ENCODE data around the gene ROBO1.

The ROBO1 gene

DNA sequence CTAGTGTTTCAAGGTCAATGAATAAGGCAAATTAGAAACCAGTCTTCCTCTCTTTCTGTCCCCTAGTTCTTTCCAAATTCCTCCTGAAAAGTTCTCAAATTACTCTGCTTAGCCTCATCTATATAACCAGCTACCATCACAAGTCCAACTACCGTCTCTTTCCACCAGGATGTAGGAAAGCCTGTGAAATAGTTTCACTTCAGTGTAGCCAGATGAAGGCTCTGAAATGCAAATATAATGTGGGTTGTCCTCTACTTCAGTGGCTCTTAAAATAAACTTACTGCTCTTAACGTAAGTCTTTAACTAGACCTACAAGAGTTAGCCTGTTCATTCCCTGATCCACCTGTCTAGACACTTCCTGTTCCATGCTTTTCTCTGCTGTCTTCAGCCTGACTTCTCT, 827.7 kb downstream of the ROBO1 start:
- H2AFZ ChIP-seq (ENCODE audit: low read depth): no peak overlapping the region
- no peak overlapping the region for H3K4me3 ChIP-seq (IDR thresholded peaks at IDR 0.05; ENCODE audit: insufficient read depth, low read depth, low read length)
- no peaks in the 10 kb centered on the region for H3K79me2 ChIP-seq (ENCODE audit: insufficient read depth, low read depth)
- TF ChIP-seq, protein P1, sequence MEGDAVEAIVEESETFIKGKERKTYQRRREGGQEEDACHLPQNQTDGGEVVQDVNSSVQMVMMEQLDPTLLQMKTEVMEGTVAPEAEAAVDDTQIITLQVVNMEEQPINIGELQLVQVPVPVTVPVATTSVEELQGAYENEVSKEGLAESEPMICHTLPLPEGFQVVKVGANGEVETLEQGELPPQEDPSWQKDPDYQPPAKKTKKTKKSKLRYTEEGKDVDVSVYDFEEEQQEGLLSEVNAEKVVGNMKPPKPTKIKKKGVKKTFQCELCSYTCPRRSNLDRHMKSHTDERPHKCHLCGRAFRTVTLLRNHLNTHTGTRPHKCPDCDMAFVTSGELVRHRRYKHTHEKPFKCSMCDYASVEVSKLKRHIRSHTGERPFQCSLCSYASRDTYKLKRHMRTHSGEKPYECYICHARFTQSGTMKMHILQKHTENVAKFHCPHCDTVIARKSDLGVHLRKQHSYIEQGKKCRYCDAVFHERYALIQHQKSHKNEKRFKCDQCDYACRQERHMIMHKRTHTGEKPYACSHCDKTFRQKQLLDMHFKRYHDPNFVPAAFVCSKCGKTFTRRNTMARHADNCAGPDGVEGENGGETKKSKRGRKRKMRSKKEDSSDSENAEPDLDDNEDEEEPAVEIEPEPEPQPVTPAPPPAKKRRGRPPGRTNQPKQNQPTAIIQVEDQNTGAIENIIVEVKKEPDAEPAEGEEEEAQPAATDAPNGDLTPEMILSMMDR (conservative IDR thresholded peaks at IDR 0.05; ENCODE audit: low read depth, low read length): no peak
- H3K27ac ChIP-seq: no peak overlapping the region
- no peaks in the 10 kb centered on the region for H4K20me1 ChIP-seq (ENCODE audit: insufficient read depth)
- no peaks in the 10 kb centered on the region for H3K27me3 ChIP-seq (ENCODE audit: insufficient read depth, low read depth)
- H3K36me3 ChIP-seq (ENCODE audit: insufficient read depth): no peaks in the 10 kb centered on the region
- no peak overlapping the region for H3K4me2 ChIP-seq
- no peaks in the 10 kb centered on the region for H3K4me1 ChIP-seq (ENCODE audit: low read depth, poor library complexity, severe bottlenecking)
- H3K9ac ChIP-seq: no peak overlapping the region

DNA sequence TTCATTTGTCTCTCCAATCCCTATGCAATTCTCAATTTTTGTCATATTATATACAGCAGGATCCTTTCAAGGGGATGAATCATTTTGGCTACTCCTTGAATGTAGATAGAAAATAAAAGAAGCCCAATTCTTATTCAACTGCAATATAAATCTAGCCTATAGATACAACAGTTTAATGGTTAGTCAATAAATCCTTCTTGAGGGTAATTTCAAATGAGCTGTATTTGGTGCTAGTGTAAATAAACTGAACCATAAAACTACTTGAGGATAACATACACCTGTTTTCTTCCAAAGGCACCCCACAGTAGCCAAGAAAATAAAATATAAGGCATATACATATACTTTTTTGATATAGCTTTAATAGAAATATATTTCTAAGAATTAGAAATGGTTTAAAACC, 830.3 kb downstream of the ROBO1 start:
- no peak overlapping the region for H3K4me3 ChIP-seq (IDR thresholded peaks at IDR 0.05; ENCODE audit: insufficient read depth, low read depth, low read length)
- no peak overlapping the region for H3K9ac ChIP-seq
- H3K79me2 ChIP-seq (ENCODE audit: insufficient read depth, low read depth): no peaks in the 10 kb centered on the region
- H4K20me1 ChIP-seq (ENCODE audit: insufficient read depth): no peaks in the 10 kb centered on the region
- H3K27ac ChIP-seq: no peak overlapping the region
- TF ChIP-seq, protein P1 (conservative IDR thresholded peaks at IDR 0.05; ENCODE audit: low read depth, low read length): no peak
- no peaks in the 10 kb centered on the region for H3K36me3 ChIP-seq (ENCODE audit: insufficient read depth)
- H3K4me2 ChIP-seq: no peak overlapping the region
- H3K27me3 ChIP-seq (ENCODE audit: insufficient read depth, low read depth): no peaks in the 10 kb centered on the region
- H3K4me1 ChIP-seq (ENCODE audit: low read depth, poor library complexity, severe bottlenecking): no peaks in the 10 kb centered on the region
- no peak overlapping the region for H2AFZ ChIP-seq (ENCODE audit: low read depth)

DNA sequence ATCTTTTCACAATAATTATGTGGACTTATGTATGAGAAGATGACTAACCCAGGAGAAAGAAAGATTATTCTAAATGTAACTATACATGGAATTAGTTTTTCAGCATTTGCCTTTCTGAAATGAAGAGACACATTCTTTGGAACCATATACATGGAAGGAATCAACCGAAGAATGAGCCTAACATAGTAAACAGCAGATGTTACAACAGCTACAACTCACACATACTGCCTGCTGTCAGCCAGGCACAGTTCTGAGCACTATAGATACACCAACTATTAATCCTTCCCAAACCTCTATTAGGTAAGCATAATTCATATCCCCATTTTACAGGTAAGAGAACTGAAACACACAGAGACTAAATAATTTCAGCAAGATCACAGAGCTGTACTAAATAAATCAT, 840.0 kb downstream of the ROBO1 start:
- Histone ChIP-seq H3K27ac (no peak overlapping the region), H3K79me2 (ENCODE audit: insufficient read depth, low read depth) (no peaks in the 10 kb centered on the region), H3K4me1 (ENCODE audit: low read depth, poor library complexity, severe bottlenecking) (no peaks in the 10 kb centered on the region), H4K20me1 (ENCODE audit: insufficient read depth) (no peaks in the 10 kb centered on the region), H3K9ac (no peak overlapping the region), H3K27me3 (ENCODE audit: insufficient read depth, low read depth) (no peaks in the 10 kb centered on the region), H3K36me3 (ENCODE audit: insufficient read depth) (no peaks in the 10 kb centered on the region), H2AFZ (ENCODE audit: low read depth) (no peak overlapping the region), H3K4me3 (IDR thresholded peaks at IDR 0.05; ENCODE audit: insufficient read depth, low read depth, low read length) (no peak overlapping the region), H3K4me2 (no peak overlapping the region)
- TF ChIP-seq, protein P1 (conservative IDR thresholded peaks at IDR 0.05; ENCODE audit: low read depth, low read length): no peak

DNA sequence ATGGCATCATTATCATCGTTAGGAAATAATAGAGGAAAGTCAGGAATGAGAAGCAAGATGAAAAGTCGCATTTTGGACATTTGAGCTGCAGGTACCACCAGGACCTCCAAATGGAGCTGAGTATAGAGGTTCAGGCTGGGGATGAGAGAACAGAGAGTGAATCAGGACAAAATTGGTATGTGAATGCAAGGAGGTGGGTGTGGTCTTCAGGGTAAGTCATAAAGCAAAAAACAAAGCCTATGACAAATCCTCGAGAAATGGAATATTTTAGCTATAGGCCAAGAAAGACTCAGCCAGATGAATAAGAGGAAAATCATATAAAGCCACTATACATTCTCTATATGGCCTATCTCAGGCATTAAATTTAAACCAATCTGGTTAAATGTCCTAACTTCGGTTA, 841.3 kb downstream of the ROBO1 start:
- TF ChIP-seq, protein P1 (conservative IDR thresholded peaks at IDR 0.05; ENCODE audit: low read depth, low read length): no peak
- H3K4me3 ChIP-seq (IDR thresholded peaks at IDR 0.05; ENCODE audit: insufficient read depth, low read depth, low read length): no peak overlapping the region
- H3K79me2 ChIP-seq (ENCODE audit: insufficient read depth, low read depth): no peaks in the 10 kb centered on the region
- no peaks in the 10 kb centered on the region for H3K27me3 ChIP-seq (ENCODE audit: insufficient read depth, low read depth)
- no peak overlapping the region for H3K27ac ChIP-seq
- no peak overlapping the region for H3K4me2 ChIP-seq
- H4K20me1 ChIP-seq (ENCODE audit: insufficient read depth): no peaks in the 10 kb centered on the region
- H3K9ac ChIP-seq: no peak overlapping the region
- H3K36me3 ChIP-seq (ENCODE audit: insufficient read depth): no peaks in the 10 kb centered on the region
- no peaks in the 10 kb centered on the region for H3K4me1 ChIP-seq (ENCODE audit: low read depth, poor library complexity, severe bottlenecking)
- H2AFZ ChIP-seq (ENCODE audit: low read depth): no peak overlapping the region
